HEK293 (cell line): ENCODE measurements around the gene GSPT1.

ENCODE experiments used
- CTCF ChIA-PET: fragments of 350-600 bp; formaldehyde crosslinking; extraction: SDS; loops from one replicate; lab custom pipeline; 2021; ENCODE audit warnings: antibody characterized with exemption; lab: Yijun Ruan, JAX
- POLR2A ChIA-PET: fragments of 300-600 bp; formaldehyde crosslinking; extraction: SDS; loops from one replicate; lab custom pipeline; 2020; ENCODE audit warnings: antibody characterized with exemption, inconsistent platforms; lab: Yijun Ruan, JAX
- H3K27ac ChIP-seq: fragments of 200-500 bp; sonication (Bioruptor generic); 2 replicates; pipeline ENCODE4 v1.5.1; 2014; ENCODE audit warnings: low read depth, low read length, control low read depth, inconsistent platforms; ENCODE audit errors: extremely low read depth
- H3K36me3 ChIP-seq, 2 experiments: fragments of 200-500 bp in 1 of 2; sonication (Bioruptor generic) in 1 of 2; 1 replicate in 1 of 2; 2 replicates in 1 of 2; pipeline ENCODE4 v1.5.1; 2014 to 2017; ENCODE audit warnings: inconsistent platforms in 2 of 2, low read length in 2 of 2; ENCODE audit not compliant: control insufficient read depth in 2 of 2, insufficient read depth in 1 of 2
- H3K4me1 ChIP-seq: fragments of 200-500 bp; sonication (Bioruptor generic); 2 replicates; pipeline ENCODE4 v1.5.1; 2014; ENCODE audit warnings: mild to moderate bottlenecking, low read length, inconsistent platforms; ENCODE audit not compliant: control insufficient read depth, insufficient read depth
- H3K4me3 ChIP-seq: 2 replicates; pipeline ENCODE4 v1.5.1; 2011; ENCODE audit warnings: low read depth, mild to moderate bottlenecking, control low read depth, low read length, moderate library complexity
- H3K9me3 ChIP-seq: fragments of 200-500 bp; sonication (Bioruptor generic); 2 replicates; pipeline ENCODE4 v1.5.1; 2014; ENCODE audit warnings: low read depth, low read length, inconsistent platforms; ENCODE audit not compliant: control insufficient read depth, insufficient read depth
- MZF1 ChIP-seq: fragments of 450-650 bp; formaldehyde crosslinking; IDR thresholded peaks from 2 replicates; pipeline ENCODE4 v1.5.1; 2017; ENCODE audit warnings: missing biosample characterization, missing genetic modification characterization, borderline replicate concordance
- OSR2 ChIP-seq: fragments of 450-650 bp; formaldehyde crosslinking; IDR thresholded peaks from 2 replicates; pipeline ENCODE4 v1.5.1; 2016; ENCODE audit warnings: missing biosample characterization, missing genetic modification characterization
- SALL2 ChIP-seq: fragments of 450-650 bp; formaldehyde crosslinking; IDR thresholded peaks from 2 replicates; pipeline ENCODE4 v1.5.0; 2017; ENCODE audit warnings: missing biosample characterization, mild to moderate bottlenecking, missing genetic modification characterization, borderline replicate concordance
- SP2 ChIP-seq: fragments of 450-650 bp; formaldehyde crosslinking; IDR thresholded peaks from 2 replicates; pipeline ENCODE4 v1.5.1; 2016; ENCODE audit warnings: missing biosample characterization, missing genetic modification characterization
- SP7 ChIP-seq: fragments of 450-650 bp; formaldehyde crosslinking; IDR thresholded peaks from 2 replicates; pipeline ENCODE4 v1.5.1; 2016; ENCODE audit warnings: missing biosample characterization, missing genetic modification characterization
- ZFHX2 ChIP-seq: fragments of 450-650 bp; formaldehyde crosslinking; conservative IDR thresholded peaks from 2 replicates; pipeline ENCODE4 v1.5.1; 2016; ENCODE audit warnings: missing biosample characterization, missing genetic modification characterization
- ZNF112 ChIP-seq: fragments of 450-650 bp; formaldehyde crosslinking; IDR thresholded peaks from 2 replicates; pipeline ENCODE4 v1.5.0; 2017; ENCODE audit warnings: missing biosample characterization, missing genetic modification characterization
- ZNF24 ChIP-seq: fragments of 450-650 bp; formaldehyde crosslinking; IDR thresholded peaks from 2 replicates; pipeline ENCODE4 v1.5.1; 2016; ENCODE audit warnings: missing biosample characterization, missing genetic modification characterization
- ZNF266 ChIP-seq: fragments of 450-650 bp; formaldehyde crosslinking; IDR thresholded peaks from 2 replicates; pipeline ENCODE4 v1.5.1; 2016; ENCODE audit warnings: missing biosample characterization, missing genetic modification characterization, low read depth
- ZNF423 ChIP-seq: fragments of 450-650 bp; formaldehyde crosslinking; IDR thresholded peaks from 2 replicates; pipeline ENCODE4 v1.5.1; 2016; ENCODE audit warnings: missing biosample characterization, missing genetic modification characterization
- ZNF48 ChIP-seq: fragments of 450-650 bp; formaldehyde crosslinking; IDR thresholded peaks from 2 replicates; pipeline ENCODE4 v1.5.1; 2016; ENCODE audit warnings: missing biosample characterization, missing genetic modification characterization
- ZNF558 ChIP-seq: fragments of 450-650 bp; formaldehyde crosslinking; IDR thresholded peaks from 2 replicates; pipeline ENCODE4 v1.5.1; 2016; ENCODE audit warnings: missing biosample characterization, missing genetic modification characterization
- ZNF600 ChIP-seq: fragments of 450-650 bp; formaldehyde crosslinking; IDR thresholded peaks from 2 replicates; pipeline ENCODE4 v1.5.1; 2016; ENCODE audit warnings: missing biosample characterization, missing genetic modification characterization
- ZNF664 ChIP-seq: fragments of 450-650 bp; formaldehyde crosslinking; IDR thresholded peaks from 2 replicates; pipeline ENCODE4 v1.5.1; 2016; ENCODE audit warnings: missing biosample characterization, missing genetic modification characterization
- ZXDB ChIP-seq: fragments of 450-650 bp; formaldehyde crosslinking; IDR thresholded peaks from 2 replicates; pipeline ENCODE4 v1.5.1; 2016; ENCODE audit warnings: missing biosample characterization, missing genetic modification characterization
- TF ChIP-seq, protein P1 (sequence below): fragments of 450-650 bp; formaldehyde crosslinking; IDR thresholded peaks from 2 replicates; pipeline ENCODE4 v1.5.1; 2016; ENCODE audit warnings: missing biosample characterization, missing genetic modification characterization, borderline replicate concordance
- TF ChIP-seq, protein P2 (sequence below): fragments of 450-650 bp; formaldehyde crosslinking; IDR thresholded peaks from 2 replicates; pipeline ENCODE4 v1.5.1; 2016; ENCODE audit warnings: missing biosample characterization, missing genetic modification characterization
- TF ChIP-seq, protein P3 (sequence below): fragments of 450-650 bp; formaldehyde crosslinking; IDR thresholded peaks from 2 replicates; pipeline ENCODE4; 2016; ENCODE audit warnings: missing biosample characterization, missing genetic modification characterization
- TF ChIP-seq, protein P4 (sequence below): fragments of 450-650 bp; formaldehyde crosslinking; conservative IDR thresholded peaks from 2 replicates; pipeline ENCODE4 v1.5.1; 2016; ENCODE audit warnings: low read depth, missing biosample characterization, missing genetic modification characterization

Gene GSPT1

DNA sequence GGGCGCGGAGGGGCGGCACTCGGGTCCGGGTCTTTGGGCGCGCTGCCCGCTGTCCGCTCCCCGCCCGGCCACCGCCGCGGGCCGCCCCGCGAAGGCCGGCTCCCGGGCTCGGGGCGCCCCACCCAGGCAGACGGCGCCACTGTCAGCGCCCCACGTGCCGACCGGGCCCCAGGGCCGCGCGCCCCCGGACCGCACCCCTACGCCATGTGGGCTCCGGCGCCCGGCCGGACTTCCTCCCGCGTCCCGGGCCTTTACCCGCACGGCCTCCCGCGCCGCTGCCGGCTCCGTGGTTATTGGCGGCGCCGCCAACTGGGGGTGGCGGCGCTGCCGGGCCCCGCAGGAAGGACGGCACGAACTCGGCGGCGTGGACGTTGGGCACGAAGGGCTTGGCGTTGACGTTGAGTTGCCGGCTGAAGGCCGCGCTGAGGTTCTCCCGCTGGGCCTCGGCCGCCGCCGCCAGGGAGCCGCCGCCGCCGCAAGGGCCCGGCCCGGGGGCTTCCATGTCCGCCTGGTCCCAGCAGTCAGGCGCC, 577 bp downstream of the GSPT1 start:
- Histone ChIP-seq H3K4me3 (peak overlapping the region; percentile 86), H3K36me3 (peaks cover 5 to 13% of the 10 kb centered on the region in 2 experiments; a peak in 2 of 3 replicates), H3K4me1 (peaks cover 13% of the 10 kb centered on the region), H3K27ac (peak overlapping the region; percentile 72), H3K9me3 (no peaks in the 10 kb centered on the region)
- TF ChIP-seq ZNF48 (no peak), ZNF112 (tag by site-specific recombination) (no peak), SALL2 (tag by site-specific recombination) (no peak)
- TF ChIP-seq, protein P1, sequence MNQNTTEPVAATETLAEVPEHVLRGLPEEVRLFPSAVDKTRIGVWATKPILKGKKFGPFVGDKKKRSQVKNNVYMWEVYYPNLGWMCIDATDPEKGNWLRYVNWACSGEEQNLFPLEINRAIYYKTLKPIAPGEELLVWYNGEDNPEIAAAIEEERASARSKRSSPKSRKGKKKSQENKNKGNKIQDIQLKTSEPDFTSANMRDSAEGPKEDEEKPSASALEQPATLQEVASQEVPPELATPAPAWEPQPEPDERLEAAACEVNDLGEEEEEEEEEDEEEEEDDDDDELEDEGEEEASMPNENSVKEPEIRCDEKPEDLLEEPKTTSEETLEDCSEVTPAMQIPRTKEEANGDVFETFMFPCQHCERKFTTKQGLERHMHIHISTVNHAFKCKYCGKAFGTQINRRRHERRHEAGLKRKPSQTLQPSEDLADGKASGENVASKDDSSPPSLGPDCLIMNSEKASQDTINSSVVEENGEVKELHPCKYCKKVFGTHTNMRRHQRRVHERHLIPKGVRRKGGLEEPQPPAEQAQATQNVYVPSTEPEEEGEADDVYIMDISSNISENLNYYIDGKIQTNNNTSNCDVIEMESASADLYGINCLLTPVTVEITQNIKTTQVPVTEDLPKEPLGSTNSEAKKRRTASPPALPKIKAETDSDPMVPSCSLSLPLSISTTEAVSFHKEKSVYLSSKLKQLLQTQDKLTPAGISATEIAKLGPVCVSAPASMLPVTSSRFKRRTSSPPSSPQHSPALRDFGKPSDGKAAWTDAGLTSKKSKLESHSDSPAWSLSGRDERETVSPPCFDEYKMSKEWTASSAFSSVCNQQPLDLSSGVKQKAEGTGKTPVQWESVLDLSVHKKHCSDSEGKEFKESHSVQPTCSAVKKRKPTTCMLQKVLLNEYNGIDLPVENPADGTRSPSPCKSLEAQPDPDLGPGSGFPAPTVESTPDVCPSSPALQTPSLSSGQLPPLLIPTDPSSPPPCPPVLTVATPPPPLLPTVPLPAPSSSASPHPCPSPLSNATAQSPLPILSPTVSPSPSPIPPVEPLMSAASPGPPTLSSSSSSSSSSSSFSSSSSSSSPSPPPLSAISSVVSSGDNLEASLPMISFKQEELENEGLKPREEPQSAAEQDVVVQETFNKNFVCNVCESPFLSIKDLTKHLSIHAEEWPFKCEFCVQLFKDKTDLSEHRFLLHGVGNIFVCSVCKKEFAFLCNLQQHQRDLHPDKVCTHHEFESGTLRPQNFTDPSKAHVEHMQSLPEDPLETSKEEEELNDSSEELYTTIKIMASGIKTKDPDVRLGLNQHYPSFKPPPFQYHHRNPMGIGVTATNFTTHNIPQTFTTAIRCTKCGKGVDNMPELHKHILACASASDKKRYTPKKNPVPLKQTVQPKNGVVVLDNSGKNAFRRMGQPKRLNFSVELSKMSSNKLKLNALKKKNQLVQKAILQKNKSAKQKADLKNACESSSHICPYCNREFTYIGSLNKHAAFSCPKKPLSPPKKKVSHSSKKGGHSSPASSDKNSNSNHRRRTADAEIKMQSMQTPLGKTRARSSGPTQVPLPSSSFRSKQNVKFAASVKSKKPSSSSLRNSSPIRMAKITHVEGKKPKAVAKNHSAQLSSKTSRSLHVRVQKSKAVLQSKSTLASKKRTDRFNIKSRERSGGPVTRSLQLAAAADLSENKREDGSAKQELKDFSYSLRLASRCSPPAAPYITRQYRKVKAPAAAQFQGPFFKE (tag by site-specific recombination) = no peak
- TF ChIP-seq, protein P2, sequence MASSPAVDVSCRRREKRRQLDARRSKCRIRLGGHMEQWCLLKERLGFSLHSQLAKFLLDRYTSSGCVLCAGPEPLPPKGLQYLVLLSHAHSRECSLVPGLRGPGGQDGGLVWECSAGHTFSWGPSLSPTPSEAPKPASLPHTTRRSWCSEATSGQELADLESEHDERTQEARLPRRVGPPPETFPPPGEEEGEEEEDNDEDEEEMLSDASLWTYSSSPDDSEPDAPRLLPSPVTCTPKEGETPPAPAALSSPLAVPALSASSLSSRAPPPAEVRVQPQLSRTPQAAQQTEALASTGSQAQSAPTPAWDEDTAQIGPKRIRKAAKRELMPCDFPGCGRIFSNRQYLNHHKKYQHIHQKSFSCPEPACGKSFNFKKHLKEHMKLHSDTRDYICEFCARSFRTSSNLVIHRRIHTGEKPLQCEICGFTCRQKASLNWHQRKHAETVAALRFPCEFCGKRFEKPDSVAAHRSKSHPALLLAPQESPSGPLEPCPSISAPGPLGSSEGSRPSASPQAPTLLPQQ (tag by site-specific recombination) = 0 out of 2 replicates have a peak, but pooled peaks have one; percentile 5
- CTCF ChIA-PET = interaction anchor here (0.7 kb wide), 2 partner anchors 31 to 112 kb away, joined by 3 to 4 read pairs; no protein-coding TSS in a partner anchor
- POLR2A ChIA-PET = interaction anchor here (0.6 to 2.0 kb wide), 10 partner anchors 8 to 173 kb away, joined by 3 to 9 read pairs (median 4); partner anchors contain the start of genes RSL1D1, SNX29 and TXNDC11

DNA sequence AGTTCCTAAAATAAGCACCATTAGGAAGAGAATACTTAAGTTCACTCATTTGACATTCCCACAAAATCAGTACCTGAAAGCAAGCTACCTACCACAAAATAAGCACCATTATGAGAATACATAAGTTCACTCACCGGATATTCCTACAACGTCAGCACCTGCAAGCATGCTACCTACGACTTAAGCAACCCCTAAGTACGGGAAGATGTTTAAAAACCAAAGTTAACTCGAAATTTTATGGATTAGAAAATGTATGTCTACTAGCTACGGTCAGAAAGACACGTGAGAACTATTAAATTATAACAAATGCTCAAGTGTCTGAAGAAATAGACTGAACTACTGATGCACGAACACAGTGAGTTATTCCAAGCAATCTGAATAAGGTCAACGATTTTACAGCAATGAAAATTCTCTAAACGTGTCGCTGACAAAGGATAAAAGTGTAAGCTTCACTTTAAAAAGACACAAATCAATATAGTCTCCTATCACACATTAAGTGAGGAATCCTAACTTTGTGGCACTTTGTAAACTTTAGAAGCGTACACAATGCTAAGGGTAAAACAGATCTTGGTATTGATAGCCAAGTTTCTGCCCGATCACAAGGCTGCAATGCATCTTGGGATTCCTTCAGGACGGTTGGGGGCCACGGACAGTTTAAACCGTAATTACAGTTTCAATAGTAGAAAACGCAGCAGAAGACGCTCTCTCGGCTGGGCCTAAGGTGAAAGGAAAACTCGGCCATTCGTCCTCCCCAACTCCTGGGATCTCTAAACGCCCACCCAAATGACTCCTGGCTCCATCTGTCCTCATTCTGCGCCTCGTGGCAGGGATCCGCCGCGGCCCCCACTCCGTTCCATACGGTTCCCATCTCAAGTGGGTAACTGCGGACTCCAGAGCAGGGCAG, 1.3 kb downstream of the GSPT1 start:
- peak overlapping the region; percentile 86 for H3K4me3 ChIP-seq
- ChIA-PET CTCF (interaction anchor here (0.5 kb wide), 1 partner anchor 1548 kb away, joined by 3 read pairs; no protein-coding TSS in a partner anchor), POLR2A (interaction anchor here (2.0 kb wide), 1 partner anchor 62 kb away, joined by 9 read pairs; the partner anchor contains the start of gene SNX29)
- H3K4me1 ChIP-seq = peaks cover 19% of the 10 kb centered on the region
- no peaks in the 10 kb centered on the region for H3K9me3 ChIP-seq
- H3K27ac ChIP-seq = peak overlapping the region; percentile 72
- peaks cover 5 to 13% of the 10 kb centered on the region in 2 experiments; a peak in 2 of 3 replicates for H3K36me3 ChIP-seq
- no peak for TF ChIP-seq ZNF423
- TF ChIP-seq, protein P3, sequence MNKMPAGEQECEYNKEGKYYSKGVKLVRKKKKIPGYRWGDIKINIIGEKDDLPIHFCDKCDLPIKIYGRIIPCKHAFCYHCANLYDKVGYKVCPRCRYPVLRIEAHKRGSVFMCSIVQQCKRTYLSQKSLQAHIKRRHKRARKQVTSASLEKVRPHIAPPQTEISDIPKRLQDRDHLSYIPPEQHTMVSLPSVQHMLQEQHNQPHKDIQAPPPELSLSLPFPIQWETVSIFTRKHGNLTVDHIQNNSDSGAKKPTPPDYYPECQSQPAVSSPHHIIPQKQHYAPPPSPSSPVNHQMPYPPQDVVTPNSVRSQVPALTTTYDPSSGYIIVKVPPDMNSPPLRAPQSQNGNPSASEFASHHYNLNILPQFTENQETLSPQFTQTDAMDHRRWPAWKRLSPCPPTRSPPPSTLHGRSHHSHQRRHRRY (tag by site-specific recombination) = no peak
- no peak for TF ChIP-seq ZNF558 (tag by site-specific recombination)
- peak; percentile 43; the same call in 1 of the 2 replicates for TF ChIP-seq ZNF24 (tag by site-specific recombination)
- TF ChIP-seq ZXDB (tag by site-specific recombination) = 0 out of 2 replicates have a peak, but pooled peaks have one; percentile 51
- no peak for TF ChIP-seq ZNF112 (tag by site-specific recombination)
- TF ChIP-seq SP7 (tag by site-specific recombination) = peak; percentile 25; the same call in 1 of the 2 replicates
- TF ChIP-seq, protein P4, sequence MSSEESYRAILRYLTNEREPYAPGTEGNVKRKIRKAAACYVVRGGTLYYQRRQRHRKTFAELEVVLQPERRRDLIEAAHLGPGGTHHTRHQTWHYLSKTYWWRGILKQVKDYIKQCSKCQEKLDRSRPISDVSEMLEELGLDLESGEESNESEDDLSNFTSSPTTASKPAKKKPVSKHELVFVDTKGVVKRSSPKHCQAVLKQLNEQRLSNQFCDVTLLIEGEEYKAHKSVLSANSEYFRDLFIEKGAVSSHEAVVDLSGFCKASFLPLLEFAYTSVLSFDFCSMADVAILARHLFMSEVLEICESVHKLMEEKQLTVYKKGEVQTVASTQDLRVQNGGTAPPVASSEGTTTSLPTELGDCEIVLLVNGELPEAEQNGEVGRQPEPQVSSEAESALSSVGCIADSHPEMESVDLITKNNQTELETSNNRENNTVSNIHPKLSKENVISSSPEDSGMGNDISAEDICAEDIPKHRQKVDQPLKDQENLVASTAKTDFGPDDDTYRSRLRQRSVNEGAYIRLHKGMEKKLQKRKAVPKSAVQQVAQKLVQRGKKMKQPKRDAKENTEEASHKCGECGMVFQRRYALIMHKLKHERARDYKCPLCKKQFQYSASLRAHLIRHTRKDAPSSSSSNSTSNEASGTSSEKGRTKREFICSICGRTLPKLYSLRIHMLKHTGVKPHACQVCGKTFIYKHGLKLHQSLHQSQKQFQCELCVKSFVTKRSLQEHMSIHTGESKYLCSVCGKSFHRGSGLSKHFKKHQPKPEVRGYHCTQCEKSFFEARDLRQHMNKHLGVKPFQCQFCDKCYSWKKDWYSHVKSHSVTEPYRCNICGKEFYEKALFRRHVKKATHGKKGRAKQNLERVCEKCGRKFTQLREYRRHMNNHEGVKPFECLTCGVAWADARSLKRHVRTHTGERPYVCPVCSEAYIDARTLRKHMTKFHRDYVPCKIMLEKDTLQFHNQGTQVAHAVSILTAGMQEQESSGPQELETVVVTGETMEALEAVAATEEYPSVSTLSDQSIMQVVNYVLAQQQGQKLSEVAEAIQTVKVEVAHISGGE = peak; percentile 28
- TF ChIP-seq MZF1 = no peak
- TF ChIP-seq ZNF664 (tag by site-specific recombination) = no peak
- peak; percentile 22; the same call in 1 of the 2 replicates for TF ChIP-seq SP2 (tag by site-specific recombination)
- TF ChIP-seq OSR2 (tag by site-specific recombination) = no peak
- no peak for TF ChIP-seq ZNF266 (tag by site-specific recombination)
- TF ChIP-seq ZFHX2 = peak; percentile 54
- peak; percentile 18; the same call in 1 of the 2 replicates for TF ChIP-seq ZNF600
